ENCODE data around the gene RRP1B.
"Not testable (repeated sequence)": the region's sequence is repeated elsewhere in the genome, so short reads cannot be mapped to it uniquely, and the experiment has no call there.

Gene RRP1B

DNA sequence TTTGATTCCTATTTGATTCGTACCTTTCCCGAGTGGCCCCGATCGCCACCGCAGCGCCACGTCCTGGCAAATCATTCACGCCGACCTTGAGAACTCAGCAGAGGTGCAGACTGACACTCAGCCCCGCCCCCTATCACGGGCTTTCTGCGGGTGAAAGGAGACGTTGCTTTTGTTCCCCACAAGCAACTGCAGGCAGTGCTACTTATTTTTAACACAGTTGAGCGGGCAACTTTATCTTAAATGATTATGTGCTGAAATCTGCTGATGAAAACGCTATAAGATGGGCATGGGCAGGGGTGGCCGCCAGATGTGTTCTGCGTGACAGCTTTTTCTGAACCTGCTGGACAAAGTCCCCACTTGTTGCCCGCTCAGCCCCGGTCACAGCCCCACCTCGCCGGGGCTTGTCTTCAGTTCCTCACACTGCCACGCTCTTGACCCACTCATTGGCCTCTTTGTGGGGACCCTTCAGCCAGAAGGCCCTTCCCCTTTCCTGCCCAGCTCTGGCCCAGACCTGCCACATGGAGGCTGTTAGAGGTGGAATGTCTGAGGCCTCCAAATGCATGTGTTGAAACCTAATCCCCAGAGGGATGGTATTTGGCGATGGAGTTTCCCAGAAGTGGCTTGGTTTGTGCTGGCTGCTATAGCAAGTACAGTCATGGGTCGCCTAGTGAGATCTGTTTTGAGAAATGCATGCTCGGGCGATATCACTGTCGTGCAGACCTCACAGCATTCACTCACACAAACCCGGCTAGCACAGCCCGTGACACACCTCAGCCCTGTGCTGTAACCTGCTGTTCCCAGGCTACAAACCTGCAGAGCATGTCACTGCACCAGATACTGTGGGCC is 43.9 kb downstream of the RRP1B start:
- DNase-seq: no peak

DNA sequence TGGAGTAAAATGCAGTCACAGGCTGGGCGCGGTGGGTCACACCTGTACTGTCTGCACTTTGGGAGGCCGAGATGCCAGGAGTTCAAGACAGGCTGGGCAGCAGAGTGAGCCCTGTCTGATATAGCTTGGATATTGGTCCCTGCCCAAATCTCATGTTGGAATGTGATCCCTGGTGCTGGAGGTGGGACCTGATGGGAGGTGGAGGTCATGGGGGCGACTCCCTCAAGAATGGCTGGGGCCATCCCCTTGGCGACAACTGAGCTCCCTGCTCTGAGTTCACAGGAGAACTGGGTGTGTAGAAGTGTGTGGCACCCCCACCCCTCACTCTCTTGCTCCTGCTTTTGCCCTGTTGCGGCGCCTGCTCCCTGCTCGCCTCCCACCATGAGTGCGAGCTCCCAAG is 48.1 kb downstream of the RRP1B start:
- DNase-seq: no peak

DNA sequence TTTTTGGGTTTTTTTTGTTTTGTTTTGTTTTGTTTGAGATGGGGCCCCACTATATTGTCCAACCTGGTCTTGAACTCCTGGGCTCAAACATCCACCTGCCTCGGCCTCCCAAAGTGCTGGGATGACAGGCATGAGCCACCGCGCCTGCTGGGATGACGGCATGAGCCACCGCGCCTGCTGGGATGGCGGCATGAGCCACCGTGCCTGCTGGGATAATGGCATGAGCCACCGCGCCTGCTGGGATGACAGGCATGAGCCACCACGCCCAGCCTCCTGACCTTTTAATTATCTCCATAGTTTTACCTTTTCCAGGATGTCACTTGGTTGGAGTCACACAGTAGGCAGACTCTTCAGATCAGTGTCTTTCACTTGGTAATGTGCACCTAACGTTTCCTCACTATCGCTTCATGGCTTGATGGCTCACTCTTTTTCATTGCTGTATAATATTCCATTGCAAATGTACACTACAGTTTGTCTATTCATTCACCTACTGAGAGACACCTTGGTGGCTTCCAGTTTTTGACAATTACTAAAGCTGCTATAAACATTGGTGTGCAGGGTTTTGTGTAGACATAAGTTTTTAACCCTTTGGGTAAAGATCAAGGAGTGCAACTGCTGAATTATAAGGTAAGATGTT is 49.5 kb downstream of the RRP1B start:
- no peak for DNase-seq

DNA sequence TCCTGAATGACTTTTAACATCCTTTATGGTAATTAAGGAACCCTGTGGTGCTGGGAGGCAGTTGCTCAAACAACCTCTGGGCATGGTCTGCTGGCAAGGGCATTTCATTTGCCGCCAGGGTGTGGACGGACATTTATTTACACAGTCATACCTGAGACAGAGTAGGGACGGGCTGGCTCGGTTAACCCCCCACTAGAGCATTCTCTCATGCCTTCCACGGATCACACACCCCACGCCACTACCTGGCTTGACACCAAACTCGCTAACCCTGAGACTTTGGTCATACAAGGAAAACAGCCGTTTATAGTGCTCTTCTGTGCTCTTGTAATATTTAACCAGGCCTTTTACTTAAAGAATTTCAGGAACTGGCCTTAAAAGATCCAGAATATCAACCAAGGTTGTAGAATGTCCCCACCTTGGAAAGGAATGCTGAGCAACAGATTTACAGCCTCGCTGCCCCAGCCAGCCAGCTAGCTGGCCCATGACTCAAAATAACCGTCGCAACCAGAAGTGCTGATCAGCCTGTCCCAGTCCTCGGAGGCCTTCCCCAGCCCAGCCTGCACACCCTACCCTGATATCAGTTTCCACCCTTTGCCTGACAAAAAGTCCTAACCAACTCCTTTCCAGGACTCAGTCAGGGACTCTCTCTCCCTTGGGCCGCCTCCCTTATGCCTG is 53.0 kb downstream of the RRP1B start:
- no peak for DNase-seq

DNA sequence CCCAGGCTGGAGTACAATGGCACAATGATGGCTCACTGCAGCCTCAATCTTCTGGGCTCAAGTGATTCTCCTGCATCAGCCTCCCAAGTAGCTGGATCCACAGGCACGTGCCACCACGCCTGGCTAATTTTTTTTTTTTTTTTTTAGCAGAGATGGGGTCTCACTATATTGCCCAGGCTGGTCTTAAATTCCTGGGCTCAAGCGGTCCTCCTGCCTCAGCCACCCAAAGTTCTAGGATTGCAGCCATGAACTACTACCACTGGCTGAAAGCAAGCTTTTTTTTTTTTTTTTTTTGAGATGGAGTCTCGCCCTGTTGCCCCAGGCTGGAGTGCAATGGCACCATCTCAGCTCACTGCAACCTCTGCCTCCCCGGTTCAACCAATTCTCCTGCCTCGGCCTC is 53.8 kb downstream of the RRP1B start:
- DNase-seq: not testable (repeated sequence)

DNA sequence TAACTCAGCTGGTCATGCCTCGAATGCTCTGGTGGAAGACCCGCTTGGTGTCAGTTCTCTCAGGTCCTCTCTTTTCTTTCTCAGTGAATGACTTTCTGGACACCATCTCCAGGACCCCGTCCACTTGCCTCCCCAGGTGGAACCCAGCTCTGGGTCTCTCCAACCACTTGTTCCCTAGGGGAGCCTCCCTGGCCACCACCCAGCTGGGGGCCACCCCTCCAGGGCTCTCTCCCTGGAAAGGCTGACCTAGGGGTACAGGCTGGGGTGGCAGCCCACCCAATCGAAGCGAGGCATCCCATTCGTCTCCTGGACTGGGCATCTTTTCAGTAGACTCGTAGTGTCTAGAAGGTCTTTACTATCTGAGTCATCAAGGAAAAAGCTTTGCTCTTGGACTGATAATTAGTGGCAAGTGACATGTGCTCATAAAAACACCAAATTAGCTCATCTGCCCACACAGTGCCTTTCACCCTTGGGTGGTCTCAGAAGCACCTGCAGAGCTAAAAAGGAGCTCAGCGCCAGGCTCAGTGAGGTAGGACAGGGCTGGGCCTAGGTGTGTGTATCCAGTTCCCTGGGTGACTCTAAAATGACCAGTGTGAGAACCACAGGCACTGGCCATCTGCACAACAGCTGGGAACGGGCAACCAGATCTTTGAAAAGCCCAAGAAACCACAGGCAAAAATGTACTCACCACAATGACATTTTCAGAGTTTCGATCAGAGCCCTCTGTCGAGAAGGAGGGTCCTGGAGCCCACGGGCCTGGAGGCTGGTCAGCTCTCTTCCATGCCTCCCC is 57.2 kb downstream of the RRP1B start:
- DNase-seq: peak; percentile 88

DNA sequence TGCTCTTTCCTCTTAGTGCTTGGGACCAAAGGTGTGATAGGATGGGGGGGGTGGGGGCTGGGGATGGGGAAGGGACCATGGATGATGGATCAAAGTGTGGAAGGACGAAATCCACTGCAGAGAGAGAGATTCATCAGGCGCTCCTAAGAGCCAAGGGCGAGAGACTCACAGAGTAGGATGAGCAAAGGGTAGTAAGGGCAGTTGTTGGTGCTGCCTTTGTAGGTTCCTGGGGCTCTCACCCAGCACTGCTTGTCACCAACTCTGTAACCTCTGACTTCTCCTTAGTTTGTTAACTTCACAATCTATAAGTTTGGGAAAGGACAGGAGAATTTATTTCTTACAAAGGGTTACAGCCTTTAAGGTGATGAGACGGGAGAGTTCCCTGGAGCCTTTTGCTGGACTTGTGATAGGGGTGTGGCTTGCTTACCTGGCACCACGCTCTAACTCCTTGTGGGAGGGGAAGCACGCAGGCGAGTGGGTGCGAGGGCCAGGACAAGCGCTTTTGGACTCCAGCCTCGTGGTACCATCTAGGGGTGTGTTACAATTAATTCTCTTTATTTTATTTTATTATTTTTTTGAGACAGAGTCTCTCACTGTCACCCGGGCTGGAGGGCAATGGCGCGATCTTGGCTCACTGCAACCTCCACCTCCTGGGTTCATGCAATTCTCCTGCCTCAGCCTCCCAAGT is 58.0 kb downstream of the RRP1B start:
- DNase-seq: peak; percentile 75

DNA sequence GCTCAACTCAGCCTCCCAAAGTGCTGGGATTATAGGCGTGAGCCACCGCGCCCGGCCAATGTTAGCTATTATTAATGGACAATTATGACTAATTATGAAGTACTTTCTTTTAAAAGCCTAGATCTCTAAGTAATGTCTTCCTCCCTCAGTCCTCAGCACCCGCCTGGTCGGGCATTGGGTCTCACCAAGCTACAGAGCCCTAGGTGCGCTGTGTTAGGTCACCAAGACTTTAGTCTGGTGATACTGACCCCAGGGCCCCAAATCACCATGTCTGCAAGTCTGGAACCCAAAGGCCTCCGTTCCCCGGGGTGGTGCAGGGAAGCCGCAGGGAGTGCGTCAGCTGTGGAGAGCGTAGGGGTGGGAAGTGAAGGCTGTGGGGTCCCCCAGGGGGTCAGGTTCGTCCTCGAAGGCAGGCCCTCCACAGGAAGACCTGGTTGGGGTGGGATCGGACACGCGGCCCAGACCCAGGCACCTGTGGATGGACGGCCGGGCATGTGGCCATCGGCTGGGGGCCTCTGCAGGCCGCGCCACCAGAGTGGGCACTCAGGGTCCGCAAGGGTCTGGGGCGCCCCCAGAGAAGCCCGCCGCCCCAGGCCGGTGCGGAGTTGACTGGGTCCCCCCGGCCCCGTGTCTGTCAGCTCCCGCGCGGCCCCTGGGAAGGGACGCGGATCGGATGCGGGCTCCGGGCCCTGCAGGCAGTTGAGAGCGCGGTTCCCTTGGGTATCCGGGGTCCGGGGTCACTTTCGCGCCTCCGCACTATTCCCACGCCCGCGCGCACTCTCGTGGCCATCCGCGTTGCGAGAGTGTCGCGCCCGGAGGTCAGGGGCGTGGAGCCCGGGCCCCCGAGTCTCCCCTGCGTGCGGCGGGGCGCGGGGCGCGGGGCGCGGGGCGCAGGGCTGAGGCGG is 58.9 kb downstream of the RRP1B start:
- peak; percentile 30 for DNase-seq

DNA sequence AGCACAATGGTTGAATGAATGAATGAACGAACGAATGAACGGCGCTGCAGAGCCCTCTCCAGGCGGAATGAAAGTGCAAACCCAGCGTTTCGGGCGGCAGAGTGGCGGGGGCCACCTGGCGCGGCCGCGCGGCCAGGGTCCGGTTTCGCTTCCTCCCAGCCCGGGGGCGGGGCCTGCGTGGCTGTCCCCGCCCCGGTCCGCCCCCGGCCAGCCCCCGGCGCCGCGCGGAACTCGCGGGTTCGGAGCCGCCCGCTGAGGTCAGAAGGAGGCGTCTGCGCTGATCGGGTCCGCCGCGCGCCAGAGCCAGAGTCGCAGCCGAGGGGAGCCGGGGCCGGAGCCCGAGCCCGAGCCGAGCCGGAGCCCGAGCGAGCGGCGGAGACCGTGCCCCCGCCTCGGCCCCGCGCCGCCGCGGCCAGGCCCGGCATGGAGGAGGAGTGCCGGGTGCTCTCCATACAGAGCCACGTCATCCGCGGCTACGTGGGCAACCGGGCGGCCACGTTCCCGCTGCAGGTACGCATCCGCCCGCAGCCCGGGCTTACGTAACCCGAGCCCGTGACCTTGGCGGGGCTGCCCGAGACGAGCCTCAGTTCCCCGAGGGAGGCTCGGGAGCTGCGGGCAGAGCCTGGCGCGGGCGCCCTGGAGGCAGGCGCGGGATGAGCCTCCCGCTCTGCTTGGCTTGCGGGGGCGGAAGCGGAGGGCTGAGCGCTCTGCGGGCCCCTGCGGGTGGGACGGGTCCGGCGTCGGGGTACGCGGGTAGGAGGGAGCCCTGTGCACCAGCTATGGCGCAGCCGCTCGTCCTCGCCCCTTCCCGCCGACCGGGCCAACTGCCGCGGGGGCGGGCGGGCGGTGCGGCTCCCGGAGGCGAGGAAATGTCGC is 59.8 kb downstream of the RRP1B start, which contains the start of gene PDXK:
Gene PDXK, plus strand, starts transcription at position 258 of the 876 bp plus-strand sequence. Its CDS starts 166 bp downstream, at position 424.
- DNase-seq: peak; percentile 96

DNA sequence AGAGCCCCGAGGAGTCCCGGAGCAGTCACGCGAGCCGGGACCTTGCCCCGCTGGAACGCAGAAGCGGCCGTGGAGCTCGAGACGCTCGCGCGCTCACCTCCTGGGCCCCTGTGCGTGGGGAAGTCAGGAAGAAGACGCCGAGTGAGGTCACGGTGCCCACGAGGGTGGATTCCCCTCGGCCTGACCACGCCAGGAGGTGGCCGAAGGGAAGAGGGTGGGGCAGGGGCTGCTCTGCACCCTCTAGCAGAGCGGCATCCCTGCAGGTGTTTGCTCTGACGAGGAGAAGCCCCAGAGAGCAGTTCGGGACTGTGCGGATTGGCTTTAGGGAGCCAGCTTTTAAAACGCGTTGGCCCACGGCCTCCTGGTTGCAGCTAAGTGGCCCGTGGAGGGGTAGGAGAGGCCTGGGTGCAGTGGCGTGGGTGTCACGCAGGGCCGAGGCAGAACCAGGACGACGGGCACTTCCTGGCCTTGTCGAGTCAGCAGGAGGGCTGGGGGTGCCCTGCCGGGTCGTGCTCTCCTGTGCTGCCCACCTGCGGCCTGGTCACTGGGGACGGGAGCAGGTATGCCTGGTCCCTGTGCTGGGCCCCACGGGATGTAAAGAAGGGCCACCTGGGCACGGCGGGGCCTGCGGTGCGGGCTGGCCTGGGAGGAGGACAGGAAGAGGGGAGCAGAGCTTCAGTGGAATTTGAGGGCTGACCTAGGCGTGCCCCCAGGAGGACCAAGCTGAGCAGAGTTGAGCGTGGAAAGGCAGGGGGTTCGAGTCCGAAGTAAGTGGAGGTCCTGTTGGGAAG is 60.6 kb downstream of the RRP1B start:
- DNase-seq: peak; percentile 56

DNA sequence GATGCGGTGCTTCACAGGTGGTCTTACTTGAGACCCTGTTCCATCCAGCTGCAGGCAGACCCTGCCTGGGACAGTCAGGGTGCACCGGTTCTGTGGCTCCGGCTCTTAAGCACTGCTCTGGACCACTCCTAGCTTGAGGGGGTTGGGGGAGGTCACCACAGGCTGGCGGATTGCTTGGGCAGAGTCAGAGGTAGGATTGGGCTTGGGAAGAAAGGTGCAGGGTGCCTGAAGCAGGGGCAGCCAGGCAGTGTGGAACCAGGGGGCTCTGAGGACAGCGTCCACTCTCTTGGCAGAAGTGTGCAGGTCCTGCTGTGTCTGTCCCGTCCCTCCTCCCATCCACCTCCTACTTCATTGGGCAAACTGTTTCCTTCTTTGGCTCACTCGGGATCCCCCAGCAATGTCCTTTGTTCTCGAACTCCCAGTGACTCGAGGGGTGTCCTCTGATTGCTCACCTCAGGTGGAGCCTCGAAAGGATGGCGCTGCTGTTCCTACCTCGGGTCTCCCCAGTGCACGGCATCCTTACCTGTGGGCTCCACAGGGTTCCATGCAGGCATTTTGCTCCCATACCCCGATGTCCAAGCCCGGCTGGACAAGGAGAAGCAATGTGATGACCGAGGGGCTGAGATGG is 61.3 kb downstream of the RRP1B start:
- DNase-seq: no peak

DNA sequence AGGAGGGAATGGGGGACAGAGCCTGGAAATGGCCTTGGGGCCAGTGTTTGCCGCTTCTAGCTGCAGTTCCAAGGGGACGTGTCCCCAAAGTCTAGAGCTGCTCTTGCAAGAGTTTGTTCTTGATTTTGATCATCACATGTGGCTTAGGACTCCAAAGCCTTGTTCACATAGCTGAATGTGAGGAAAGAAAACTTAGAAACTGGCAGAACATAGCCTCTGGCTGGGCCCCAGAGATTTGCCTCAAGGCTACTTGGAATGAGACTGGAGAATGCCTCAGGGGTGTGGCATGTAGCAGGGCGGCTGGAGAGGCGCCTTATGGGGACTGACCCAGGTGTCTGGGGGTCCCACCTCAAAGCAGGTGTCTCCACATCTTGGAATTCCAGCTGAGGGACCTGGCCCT is 61.8 kb downstream of the RRP1B start:
- DNase-seq: no peak

DNA sequence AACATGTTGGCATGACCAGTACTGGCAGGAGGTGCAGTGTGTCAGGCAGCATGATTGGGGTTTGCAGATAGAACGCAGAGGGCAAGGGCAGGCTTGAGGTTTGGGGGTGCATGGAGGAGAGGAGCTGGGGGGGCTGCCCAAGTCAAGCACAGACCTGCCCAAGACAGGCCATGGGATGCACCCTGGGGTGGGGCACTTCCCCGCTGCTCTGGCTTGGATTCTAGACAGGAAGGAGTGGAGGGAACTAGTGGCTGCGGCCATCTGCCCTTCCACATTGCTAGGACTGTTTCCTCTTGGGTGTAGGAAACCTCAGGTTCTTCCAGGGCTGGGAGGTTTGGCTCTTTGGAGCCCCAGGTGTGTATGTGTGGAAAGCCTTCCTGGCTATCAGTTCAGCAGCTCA is 62.6 kb downstream of the RRP1B start:
- DNase-seq: no peak

DNA sequence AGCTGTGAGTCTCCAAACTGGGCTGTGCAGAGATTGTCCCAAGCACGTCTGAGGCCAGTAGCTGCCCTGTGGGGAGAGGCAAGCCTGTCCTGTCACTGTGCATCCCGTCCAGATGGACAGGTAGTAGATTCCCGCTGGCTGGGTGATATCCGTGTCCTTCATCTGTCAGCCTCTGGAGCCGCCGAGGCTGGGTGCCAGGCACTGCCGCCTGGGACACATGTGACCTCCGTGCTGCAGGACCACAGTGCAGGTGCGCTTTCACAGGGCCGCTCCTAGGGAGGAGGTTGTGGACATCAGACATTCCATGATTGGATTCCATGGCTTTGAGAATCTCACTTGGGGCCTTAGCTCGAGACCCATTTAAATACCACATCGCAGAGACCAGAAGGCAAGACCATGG is 64.3 kb downstream of the RRP1B start:
- DNase-seq: no peak

DNA sequence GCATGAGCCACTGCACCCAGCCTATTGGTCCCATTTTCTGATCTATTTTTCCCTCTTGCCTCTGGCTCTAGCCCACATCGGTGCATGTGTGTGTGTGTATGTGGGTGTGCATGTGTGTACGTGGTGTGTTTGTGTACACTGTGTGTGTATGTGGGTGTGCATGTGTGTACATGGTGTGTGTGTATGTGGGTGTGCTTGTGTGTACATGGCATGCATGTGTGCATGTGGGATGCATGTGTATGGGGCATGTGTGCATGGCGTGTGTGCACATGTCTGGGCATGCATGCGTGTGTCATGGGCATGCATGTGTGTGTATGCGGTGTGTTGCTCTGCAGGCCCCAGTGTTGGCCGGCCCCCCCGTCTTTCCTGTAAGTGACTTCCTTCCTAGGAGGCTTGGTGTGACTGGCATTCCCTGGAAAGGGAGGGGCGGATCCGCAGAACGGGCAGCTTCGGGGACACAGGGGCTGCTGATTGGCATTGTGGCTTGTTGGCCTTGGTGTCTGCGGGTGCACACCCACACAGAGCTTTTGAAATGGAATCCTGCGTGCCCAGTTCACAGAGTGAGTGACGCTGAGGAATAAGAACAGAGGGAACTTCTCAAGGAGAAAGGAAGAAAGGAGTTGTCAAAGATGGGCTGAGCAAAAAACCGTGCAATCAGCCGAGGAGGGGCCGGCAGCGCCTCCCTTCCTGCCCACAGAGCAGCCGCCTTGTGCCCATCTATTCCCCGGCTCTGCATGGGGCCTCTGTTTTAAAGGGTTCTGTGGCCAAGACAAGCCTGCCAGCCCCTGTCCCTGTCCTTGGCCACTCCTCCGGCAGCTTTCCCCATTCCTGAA is 67.5 kb downstream of the RRP1B start:
- no peak for DNase-seq

DNA sequence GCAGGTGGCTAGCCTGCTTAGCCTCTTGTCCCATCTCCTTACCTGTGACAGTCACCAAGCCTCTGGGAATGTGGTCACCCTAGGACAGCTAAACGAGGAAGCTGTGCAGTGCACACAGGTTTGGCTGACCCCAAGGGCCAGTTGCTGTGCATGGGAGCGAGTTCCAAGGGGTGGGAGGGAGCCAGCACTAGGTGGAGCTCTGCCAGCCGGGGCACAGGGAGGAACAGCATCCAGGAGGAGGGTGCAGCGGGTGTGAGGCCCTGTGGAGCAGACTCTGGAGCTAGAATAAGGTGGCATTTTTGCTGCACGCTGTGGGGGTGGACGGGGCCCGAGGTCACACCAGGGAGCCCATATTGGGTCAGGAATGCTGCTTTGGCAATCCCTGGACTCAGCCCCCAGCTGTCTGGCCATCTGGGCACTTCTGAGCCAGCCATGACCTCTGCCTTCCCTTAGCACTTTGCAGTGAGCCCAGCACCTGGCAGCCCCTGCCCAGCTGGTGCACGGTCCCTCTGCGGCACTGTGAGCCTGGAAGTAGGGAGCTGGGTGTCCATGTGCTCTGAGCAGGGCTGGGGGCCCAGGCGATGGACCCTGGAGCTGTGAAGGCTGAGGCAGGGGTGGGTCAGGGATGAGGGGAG is 68.3 kb downstream of the RRP1B start:
- no peak for DNase-seq

DNA sequence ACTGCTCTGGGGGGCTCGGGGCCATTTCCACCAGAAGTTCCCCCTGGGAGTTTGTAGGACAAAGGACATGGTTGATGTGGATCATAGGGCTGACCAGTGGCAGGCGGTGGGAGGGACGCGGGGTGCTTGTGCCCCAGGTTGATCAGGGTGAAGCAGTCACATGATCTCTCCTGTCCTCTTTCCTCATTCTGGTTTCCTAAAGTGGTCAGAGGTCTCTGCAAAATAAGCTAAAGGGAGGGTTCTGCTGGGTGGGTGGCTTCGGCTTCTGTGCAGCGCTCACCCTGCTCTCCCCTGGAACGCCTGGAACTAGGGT is 68.8 kb downstream of the RRP1B start:
- DNase-seq: no peak
